Measurements from ENCODE around the gene CC2D2B.

DNA sequence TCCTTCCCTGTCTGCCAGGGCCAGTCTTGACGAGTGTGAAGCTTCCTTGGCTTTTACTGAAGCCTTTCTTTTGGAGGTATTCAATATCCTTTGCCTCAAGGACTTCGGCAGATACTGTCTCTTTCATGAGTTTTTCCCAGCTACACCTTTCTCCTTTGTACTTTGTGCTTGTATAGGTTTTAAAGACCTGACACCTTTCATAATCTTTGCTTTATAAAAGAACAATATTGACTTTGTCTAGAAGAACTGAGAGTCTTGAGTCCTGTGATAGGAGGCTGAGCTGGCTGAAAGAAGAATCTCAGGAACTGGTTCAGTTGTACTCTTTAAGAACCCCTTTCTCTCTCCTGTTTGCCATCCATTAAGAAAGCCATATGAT is 41.3 kb upstream of the CC2D2B start:
- TF ChIP-seq, protein P1, sequence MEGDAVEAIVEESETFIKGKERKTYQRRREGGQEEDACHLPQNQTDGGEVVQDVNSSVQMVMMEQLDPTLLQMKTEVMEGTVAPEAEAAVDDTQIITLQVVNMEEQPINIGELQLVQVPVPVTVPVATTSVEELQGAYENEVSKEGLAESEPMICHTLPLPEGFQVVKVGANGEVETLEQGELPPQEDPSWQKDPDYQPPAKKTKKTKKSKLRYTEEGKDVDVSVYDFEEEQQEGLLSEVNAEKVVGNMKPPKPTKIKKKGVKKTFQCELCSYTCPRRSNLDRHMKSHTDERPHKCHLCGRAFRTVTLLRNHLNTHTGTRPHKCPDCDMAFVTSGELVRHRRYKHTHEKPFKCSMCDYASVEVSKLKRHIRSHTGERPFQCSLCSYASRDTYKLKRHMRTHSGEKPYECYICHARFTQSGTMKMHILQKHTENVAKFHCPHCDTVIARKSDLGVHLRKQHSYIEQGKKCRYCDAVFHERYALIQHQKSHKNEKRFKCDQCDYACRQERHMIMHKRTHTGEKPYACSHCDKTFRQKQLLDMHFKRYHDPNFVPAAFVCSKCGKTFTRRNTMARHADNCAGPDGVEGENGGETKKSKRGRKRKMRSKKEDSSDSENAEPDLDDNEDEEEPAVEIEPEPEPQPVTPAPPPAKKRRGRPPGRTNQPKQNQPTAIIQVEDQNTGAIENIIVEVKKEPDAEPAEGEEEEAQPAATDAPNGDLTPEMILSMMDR (IDR thresholded peaks at IDR 0.05; ENCODE audit: low read depth, low read length, poor library complexity, severe bottlenecking) = no peak
- no peak for TF ChIP-seq EZH2phosphoT487 (IDR thresholded peaks at IDR 0.05; ENCODE audit: borderline replicate concordance, low read length)

Measured in DOHH2 (cell line).